ENCODE results near the gene HELZ. TPM values are rescaled to one million over a fixed set of nuclear protein-coding genes. Genes with fewer than 3 reads are reported as not detected.

HELZ gene
- total RNA-seq, 1 donor from 2014 or later, result 44.9 TPM

- no peaks in the 10 kb centered on the region for H3K9me3 Mint-ChIP-seq
- Histone ChIP-seq H3K79me2 (ENCODE audit: low read depth) (no peaks in the 10 kb centered on the region), H3K9ac (no peak overlapping the region), H3K9me3 (ENCODE audit: low read depth) (no peaks in the 10 kb centered on the region), H3F3A (ENCODE audit: low read depth) (no peaks in the 10 kb centered on the region), H3K27me3 (no peaks in the 10 kb centered on the region), H3K4me2 (no peak overlapping the region), H4K20me1 (ENCODE audit: low read depth) (no peaks in the 10 kb centered on the region), H2AFZ (replicated peaks) (no peak overlapping the region), H3K27ac (no peak overlapping the region), H3K36me3 (peaks cover 8% of the 10 kb centered on the region), H3K4me3 (no peak overlapping the region), H3K4me1 (no peaks in the 10 kb centered on the region)
- TF ChIP-seq EZH2 (IDR thresholded peaks at IDR 0.05) (no peak), EZH2phosphoT487 (IDR thresholded peaks at IDR 0.05) (no peak), CTCF (IDR thresholded peaks at IDR 0.05) (no peak)
- no peaks in the 10 kb centered on the region for H3K4me1 Mint-ChIP-seq
- no peak overlapping the region for H3K4me3 Mint-ChIP-seq
- no peak for DNase-seq (ENCODE audit: low spot score)
- no peak overlapping the region for H3K27ac Mint-ChIP-seq
- peaks cover 22% of the 10 kb centered on the region for H3K36me3 Mint-ChIP-seq
- H3K27me3 Mint-ChIP-seq (ENCODE audit: insufficient read depth, low read depth), result no peaks in the 10 kb centered on the region
These were observed 48.6 kb downstream of the HELZ start for GRCh38 chr17:67196422-67196821.

GRCh38 chr17:67194134-67194533 is 50.9 kb downstream of the HELZ start:
- no peaks in the 10 kb centered on the region for H3K9me3 Mint-ChIP-seq
- Histone ChIP-seq H3K4me2 (no peak overlapping the region), H3K36me3 (no peaks in the 10 kb centered on the region), H3K4me1 (no peaks in the 10 kb centered on the region), H3K4me3 (no peak overlapping the region), H2AFZ (replicated peaks) (no peak overlapping the region), H3K27ac (no peak overlapping the region), H3K9ac (no peak overlapping the region), H3K27me3 (no peaks in the 10 kb centered on the region), H3F3A (ENCODE audit: low read depth) (no peaks in the 10 kb centered on the region), H3K79me2 (ENCODE audit: low read depth) (no peaks in the 10 kb centered on the region), H4K20me1 (ENCODE audit: low read depth) (no peaks in the 10 kb centered on the region), H3K9me3 (ENCODE audit: low read depth) (no peaks in the 10 kb centered on the region)
- H3K4me3 Mint-ChIP-seq, result no peak overlapping the region
- no peaks in the 10 kb centered on the region for H3K27me3 Mint-ChIP-seq (ENCODE audit: insufficient read depth, low read depth)
- TF ChIP-seq EZH2 (IDR thresholded peaks at IDR 0.05), result no peak
- no peak for TF ChIP-seq CTCF (IDR thresholded peaks at IDR 0.05)
- no peak for TF ChIP-seq EZH2phosphoT487 (IDR thresholded peaks at IDR 0.05)
- no peaks in the 10 kb centered on the region for H3K4me1 Mint-ChIP-seq
- no peak overlapping the region for H3K27ac Mint-ChIP-seq
- H3K36me3 Mint-ChIP-seq, result peaks cover 10% of the 10 kb centered on the region
- DNase-seq (ENCODE audit: low spot score), result no peak

GRCh38 chr17:67187927-67188326 is 57.1 kb downstream of the HELZ start:
- no peaks in the 10 kb centered on the region for H3K9me3 Mint-ChIP-seq
- H3K27me3 Mint-ChIP-seq (ENCODE audit: insufficient read depth, low read depth), result no peaks in the 10 kb centered on the region
- TF ChIP-seq EZH2 (IDR thresholded peaks at IDR 0.05) (no peak), EZH2phosphoT487 (IDR thresholded peaks at IDR 0.05) (no peak), CTCF (IDR thresholded peaks at IDR 0.05) (no peak)
- no peaks in the 10 kb centered on the region for H4K20me1 ChIP-seq (ENCODE audit: low read depth)
- H3K9ac ChIP-seq, result no peak overlapping the region
- no peak overlapping the region for H3K4me2 ChIP-seq
- no peak overlapping the region for H3K4me3 ChIP-seq
- H3K4me3 Mint-ChIP-seq, result no peak overlapping the region
- no peaks in the 10 kb centered on the region for H3K27me3 ChIP-seq
- H3K36me3 ChIP-seq, result no peaks in the 10 kb centered on the region
- H3F3A ChIP-seq (ENCODE audit: low read depth), result no peaks in the 10 kb centered on the region
- no peaks in the 10 kb centered on the region for H3K4me1 ChIP-seq
- H3K79me2 ChIP-seq (ENCODE audit: low read depth), result no peaks in the 10 kb centered on the region
- no peak overlapping the region for H3K27ac ChIP-seq
- peaks cover 7% of the 10 kb centered on the region for H3K36me3 Mint-ChIP-seq
- H3K27ac Mint-ChIP-seq, result no peak overlapping the region
- DNase-seq (ENCODE audit: low spot score), result no peak
- no peaks in the 10 kb centered on the region for H3K4me1 Mint-ChIP-seq
- H3K9me3 ChIP-seq (ENCODE audit: low read depth), result no peaks in the 10 kb centered on the region
- no peak overlapping the region for H2AFZ ChIP-seq (replicated peaks)
